Measurements from ENCODE around the gene TARBP1.

TARBP1 gene

GRCh38 chr1:234396092-234396491 is 82.9 kb downstream of the TARBP1 start:
- H3K9ac ChIP-seq (ENCODE audit: low read length), result no peak overlapping the region
- TF ChIP-seq, protein P1, sequence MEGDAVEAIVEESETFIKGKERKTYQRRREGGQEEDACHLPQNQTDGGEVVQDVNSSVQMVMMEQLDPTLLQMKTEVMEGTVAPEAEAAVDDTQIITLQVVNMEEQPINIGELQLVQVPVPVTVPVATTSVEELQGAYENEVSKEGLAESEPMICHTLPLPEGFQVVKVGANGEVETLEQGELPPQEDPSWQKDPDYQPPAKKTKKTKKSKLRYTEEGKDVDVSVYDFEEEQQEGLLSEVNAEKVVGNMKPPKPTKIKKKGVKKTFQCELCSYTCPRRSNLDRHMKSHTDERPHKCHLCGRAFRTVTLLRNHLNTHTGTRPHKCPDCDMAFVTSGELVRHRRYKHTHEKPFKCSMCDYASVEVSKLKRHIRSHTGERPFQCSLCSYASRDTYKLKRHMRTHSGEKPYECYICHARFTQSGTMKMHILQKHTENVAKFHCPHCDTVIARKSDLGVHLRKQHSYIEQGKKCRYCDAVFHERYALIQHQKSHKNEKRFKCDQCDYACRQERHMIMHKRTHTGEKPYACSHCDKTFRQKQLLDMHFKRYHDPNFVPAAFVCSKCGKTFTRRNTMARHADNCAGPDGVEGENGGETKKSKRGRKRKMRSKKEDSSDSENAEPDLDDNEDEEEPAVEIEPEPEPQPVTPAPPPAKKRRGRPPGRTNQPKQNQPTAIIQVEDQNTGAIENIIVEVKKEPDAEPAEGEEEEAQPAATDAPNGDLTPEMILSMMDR (IDR thresholded peaks at IDR 0.05; ENCODE audit: low read length), result no peak
- TF ChIP-seq EZH2 (IDR thresholded peaks at IDR 0.05; ENCODE audit: borderline replicate concordance, low read length), result no peak
- H3K27ac ChIP-seq (ENCODE audit: low read depth, low read length, poor library complexity, severe bottlenecking), result no peak overlapping the region
- H4K20me1 ChIP-seq (ENCODE audit: insufficient read depth, low read length), result no peaks in the 10 kb centered on the region
- no peaks in the 10 kb centered on the region; the same call in 1 of the 2 replicates for H3F3A ChIP-seq (ENCODE audit: insufficient read depth, low read length)
- H3K4me3 ChIP-seq (ENCODE audit: low read depth, low read length, poor library complexity, severe bottlenecking), result no peak overlapping the region
- no peaks in the 10 kb centered on the region for H3K9me2 ChIP-seq (ENCODE audit: low read depth, low read length)
- H3K4me1 ChIP-seq (ENCODE audit: insufficient read depth, low read length, severe bottlenecking), result peaks cover 26% of the 10 kb centered on the region
- H2AFZ ChIP-seq (ENCODE audit: low read length), result no peak overlapping the region
- H3K27me3 ChIP-seq (ENCODE audit: insufficient read depth, low read length), result no peaks in the 10 kb centered on the region
- H3K36me3 ChIP-seq (ENCODE audit: insufficient read depth, low read length), result peaks cover 21% of the 10 kb centered on the region; the same call in 1 of the 2 replicates
- no peaks in the 10 kb centered on the region for H3K9me3 ChIP-seq (ENCODE audit: low read length)
- H3K79me2 ChIP-seq (ENCODE audit: insufficient read depth, low read length), result no peaks in the 10 kb centered on the region
- no peak overlapping the region for H3K4me2 ChIP-seq (ENCODE audit: low read length)

DNA sequence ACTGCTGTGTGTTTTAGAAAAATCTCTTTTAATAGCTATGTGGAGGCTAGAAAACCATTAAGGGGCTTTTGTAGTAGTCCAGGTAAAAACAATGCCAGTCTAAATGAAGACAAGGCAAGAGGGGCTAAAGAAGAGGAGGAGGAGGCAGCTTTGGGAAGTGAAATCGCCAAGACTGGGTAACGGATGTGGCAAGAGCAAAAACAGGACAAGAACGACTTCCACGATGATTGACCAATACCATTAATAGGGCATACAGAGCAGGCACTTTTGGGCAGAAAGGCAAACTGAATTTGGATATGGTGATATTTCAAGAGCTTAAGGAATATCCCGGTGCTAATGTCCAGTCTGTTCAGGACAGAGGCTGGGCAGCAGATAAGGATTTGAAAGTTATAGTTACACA is 83.7 kb downstream of the TARBP1 start:
- Histone ChIP-seq H3K4me2 (ENCODE audit: low read length) (no peak overlapping the region), H3F3A (ENCODE audit: insufficient read depth, low read length) (no peaks in the 10 kb centered on the region), H3K4me1 (ENCODE audit: insufficient read depth, low read length, severe bottlenecking) (peaks cover 18% of the 10 kb centered on the region), H3K9me3 (ENCODE audit: low read length) (no peaks in the 10 kb centered on the region), H4K20me1 (ENCODE audit: insufficient read depth, low read length) (no peaks in the 10 kb centered on the region), H3K9ac (ENCODE audit: low read length) (no peak overlapping the region), H3K4me3 (ENCODE audit: low read depth, low read length, poor library complexity, severe bottlenecking) (no peak overlapping the region), H3K36me3 (ENCODE audit: insufficient read depth, low read length) (peaks cover 24% of the 10 kb centered on the region; the same call in 1 of the 2 replicates), H3K9me2 (ENCODE audit: low read depth, low read length) (no peaks in the 10 kb centered on the region), H3K79me2 (ENCODE audit: insufficient read depth, low read length) (no peaks in the 10 kb centered on the region), H3K27me3 (ENCODE audit: insufficient read depth, low read length) (no peaks in the 10 kb centered on the region), H2AFZ (ENCODE audit: low read length) (no peak overlapping the region), H3K27ac (ENCODE audit: low read depth, low read length, poor library complexity, severe bottlenecking) (no peak overlapping the region)
- TF ChIP-seq, protein P1 (IDR thresholded peaks at IDR 0.05; ENCODE audit: low read length), result no peak
- TF ChIP-seq EZH2 (IDR thresholded peaks at IDR 0.05; ENCODE audit: borderline replicate concordance, low read length), result no peak

DNA sequence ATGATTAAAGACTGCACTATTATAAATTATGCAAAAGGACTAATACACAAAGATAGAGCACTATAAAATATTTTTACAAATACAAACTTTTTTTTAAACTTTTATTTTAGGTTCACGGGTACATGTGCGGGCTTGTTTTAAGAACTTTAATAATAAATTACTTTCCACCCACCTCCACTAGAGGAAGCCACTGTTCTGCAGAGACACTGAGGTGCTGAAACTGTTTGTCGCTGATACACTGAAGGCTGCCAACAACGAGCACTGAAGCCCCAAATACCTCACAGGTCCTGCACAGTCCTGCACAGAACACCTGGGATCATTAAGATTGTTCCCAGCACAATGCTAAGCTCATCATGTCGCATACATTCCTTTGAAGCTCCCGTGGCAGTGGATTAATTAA is 85.8 kb downstream of the TARBP1 start:
- no peak overlapping the region for H3K27ac ChIP-seq (ENCODE audit: low read depth, low read length, poor library complexity, severe bottlenecking)
- H3K9me3 ChIP-seq (ENCODE audit: low read length), result 0 out of 2 replicates have a peak, but pooled peaks cover 2% of the 10 kb centered on the region
- H4K20me1 ChIP-seq (ENCODE audit: insufficient read depth, low read length), result no peaks in the 10 kb centered on the region
- no peak overlapping the region for H2AFZ ChIP-seq (ENCODE audit: low read length)
- no peaks in the 10 kb centered on the region for H3F3A ChIP-seq (ENCODE audit: insufficient read depth, low read length)
- H3K9ac ChIP-seq (ENCODE audit: low read length), result no peak overlapping the region
- H3K27me3 ChIP-seq (ENCODE audit: insufficient read depth, low read length), result no peaks in the 10 kb centered on the region
- H3K4me2 ChIP-seq (ENCODE audit: low read length), result no peak overlapping the region
- H3K79me2 ChIP-seq (ENCODE audit: insufficient read depth, low read length), result no peaks in the 10 kb centered on the region
- TF ChIP-seq, protein P1 (IDR thresholded peaks at IDR 0.05; ENCODE audit: low read length), result peak; percentile 27; the same call in 1 of the 2 replicates
- no peak for TF ChIP-seq EZH2 (IDR thresholded peaks at IDR 0.05; ENCODE audit: borderline replicate concordance, low read length)
- H3K36me3 ChIP-seq (ENCODE audit: insufficient read depth, low read length), result peaks cover 27% of the 10 kb centered on the region; the same call in 1 of the 2 replicates
- H3K4me1 ChIP-seq (ENCODE audit: insufficient read depth, low read length, severe bottlenecking), result peaks cover 4% of the 10 kb centered on the region
- no peaks in the 10 kb centered on the region for H3K9me2 ChIP-seq (ENCODE audit: low read depth, low read length)
- H3K4me3 ChIP-seq (ENCODE audit: low read depth, low read length, poor library complexity, severe bottlenecking), result no peak overlapping the region
